K562 (cell line): ENCODE data around the gene GLG1.
"Not testable (repeated sequence)": the region's sequence is repeated elsewhere in the genome, so short reads cannot be mapped to it uniquely, and the experiment has no call there.

Source experiments
- CBX2 ChIP-seq: fragments of 200-600 bp; sonication (generic); IDR thresholded peaks from one replicate; pipeline ENCODE4 v1.6.1; 2012; ENCODE audit warnings: mild to moderate bottlenecking, low read length, inconsistent platforms; ENCODE audit not compliant: insufficient read depth, poor library complexity, severe bottlenecking
- CHD1 ChIP-seq: fragments of 200-600 bp; sonication (generic); IDR thresholded peaks from one replicate; pipeline ENCODE4 v1.6.1; 2012; ENCODE audit warnings: mild to moderate bottlenecking, moderate library complexity, low read length, inconsistent platforms
- SMAD3 ChIP-seq: fragments of 450-650 bp; formaldehyde crosslinking; conservative IDR thresholded peaks from 2 replicates; pipeline ENCODE4 v1.4.0; 2020; ENCODE audit warnings: mild to moderate bottlenecking
- ZEB2 ChIP-seq: fragments of 450-650 bp; IDR thresholded peaks from 2 replicates; pipeline ENCODE4 v1.6.1; 2016
- ZFP36 ChIP-seq: fragments of 150-350 bp; IDR thresholded peaks from 2 replicates; pipeline ENCODE4 v1.6.1; 2018; ENCODE audit warnings: low read length, low read depth; ENCODE audit not compliant: partially characterized antibody
- TF ChIP-seq, protein P1 (sequence below), 2 experiments: IDR thresholded peaks; 2 replicates each; pipeline ENCODE4 v1.6.1; 2012; ENCODE audit warnings: improper control_type of control experiment in 2 of 2, low read depth in 2 of 2, low read length in 2 of 2, borderline replicate concordance in 1 of 2

DNA sequence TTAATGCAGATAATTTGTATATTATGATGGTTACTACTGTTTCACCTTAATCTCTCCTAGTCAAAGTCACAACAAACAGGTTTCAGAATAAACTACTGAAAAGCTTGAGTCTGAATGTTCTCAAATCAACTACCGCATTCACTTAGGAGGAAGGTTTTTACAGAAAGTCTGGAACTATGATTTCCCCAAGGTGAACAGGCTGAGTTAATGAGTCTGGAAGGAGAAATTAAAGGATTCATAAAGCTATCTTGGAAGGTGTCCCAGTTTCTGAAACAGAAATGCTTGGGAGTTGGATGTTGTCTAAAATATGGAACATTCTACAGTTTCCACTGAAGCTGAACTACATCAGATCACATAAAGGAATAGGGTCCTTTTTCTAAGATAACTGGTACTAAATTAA is 69.2 kb downstream of the GLG1 start:
- TF ChIP-seq ZEB2; SMAD3 (CRISPR knock-in tag); CBX2; ZFP36; CHD1: not testable (repeated sequence)
- TF ChIP-seq, protein P1, sequence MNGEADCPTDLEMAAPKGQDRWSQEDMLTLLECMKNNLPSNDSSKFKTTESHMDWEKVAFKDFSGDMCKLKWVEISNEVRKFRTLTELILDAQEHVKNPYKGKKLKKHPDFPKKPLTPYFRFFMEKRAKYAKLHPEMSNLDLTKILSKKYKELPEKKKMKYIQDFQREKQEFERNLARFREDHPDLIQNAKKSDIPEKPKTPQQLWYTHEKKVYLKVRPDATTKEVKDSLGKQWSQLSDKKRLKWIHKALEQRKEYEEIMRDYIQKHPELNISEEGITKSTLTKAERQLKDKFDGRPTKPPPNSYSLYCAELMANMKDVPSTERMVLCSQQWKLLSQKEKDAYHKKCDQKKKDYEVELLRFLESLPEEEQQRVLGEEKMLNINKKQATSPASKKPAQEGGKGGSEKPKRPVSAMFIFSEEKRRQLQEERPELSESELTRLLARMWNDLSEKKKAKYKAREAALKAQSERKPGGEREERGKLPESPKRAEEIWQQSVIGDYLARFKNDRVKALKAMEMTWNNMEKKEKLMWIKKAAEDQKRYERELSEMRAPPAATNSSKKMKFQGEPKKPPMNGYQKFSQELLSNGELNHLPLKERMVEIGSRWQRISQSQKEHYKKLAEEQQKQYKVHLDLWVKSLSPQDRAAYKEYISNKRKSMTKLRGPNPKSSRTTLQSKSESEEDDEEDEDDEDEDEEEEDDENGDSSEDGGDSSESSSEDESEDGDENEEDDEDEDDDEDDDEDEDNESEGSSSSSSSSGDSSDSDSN (IDR thresholded peaks at IDR 0.05; ENCODE audit: borderline replicate concordance in 1 of 2, low read depth in 2 of 2, low read length in 2 of 2), result not testable (repeated sequence)
